Mesodermal cell (in vitro differentiated cells): ENCODE results near the gene ATP1A1.

Experiments
- H3K27ac ChIP-seq: 2 replicates; pipeline ENCODE4 v1.7.0; 2013; ENCODE audit warnings: mild to moderate bottlenecking, low read depth, low read length, moderate library complexity; ENCODE audit not compliant: severe bottlenecking
- H3K36me3 ChIP-seq: 2 replicates; pipeline ENCODE4 v1.7.1; 2013; ENCODE audit warnings: mild to moderate bottlenecking, low read length, moderate library complexity; ENCODE audit not compliant: control insufficient read depth, insufficient read depth
- H3K4me1 ChIP-seq: one replicate; pipeline ENCODE4 v1.7.1; 2013; ENCODE audit warnings: mild to moderate bottlenecking, low read length; ENCODE audit not compliant: insufficient read depth, control insufficient read depth, poor library complexity, severe bottlenecking
- H3K4me3 ChIP-seq: 2 replicates; pipeline ENCODE4 v1.7.0; 2013; ENCODE audit warnings: low read length, control low read depth, mild to moderate bottlenecking; ENCODE audit not compliant: insufficient read depth, poor library complexity, severe bottlenecking; ENCODE audit errors: extremely low read depth
- H3K9me3 ChIP-seq: 2 replicates; pipeline ENCODE4 v1.7.1; 2013; ENCODE audit warnings: mild to moderate bottlenecking, low read length, moderate library complexity; ENCODE audit not compliant: control insufficient read depth
- WGBS, 2 experiments: methylation state at CpG; one replicate each; pipeline ENCODE4 v1.1.5; 2013; ENCODE audit warnings: missing lambda C conversion rate in 2 of 2; ENCODE audit not compliant: insufficient coverage in 2 of 2; 5-methylcytosine and 5-hydroxymethylcytosine counted together

Gene ATP1A1

GRCh38 chr1:116428576-116428975 is 55.5 kb downstream of the ATP1A1 start:
- H3K4me1 ChIP-seq = peaks cover 10% of the 10 kb centered on the region
- H3K36me3 ChIP-seq = no peaks in the 10 kb centered on the region
- no peaks in the 10 kb centered on the region for H3K9me3 ChIP-seq
- no peak overlapping the region for H3K27ac ChIP-seq
- WGBS, 2 experiments = 91 to 93% methylated on average over 6 of the region's 6 CpGs
- H3K4me3 ChIP-seq = no peak overlapping the region

GRCh38 chr1:116429821-116430374 is 56.9 kb downstream of the ATP1A1 start:
- Histone ChIP-seq H3K27ac (no peak overlapping the region), H3K36me3 (no peaks in the 10 kb centered on the region), H3K9me3 (no peaks in the 10 kb centered on the region), H3K4me1 (peaks cover 13% of the 10 kb centered on the region), H3K4me3 (no peak overlapping the region)
- 80 to 100% methylated on average over 1 of the region's 2 CpGs for whole genome bisulfite sequencing, 2 experiments

GRCh38 chr1:116431870-116432500 is 58.9 kb downstream of the ATP1A1 start:
- Histone ChIP-seq H3K9me3 (no peaks in the 10 kb centered on the region), H3K4me3 (no peak overlapping the region), H3K27ac (no peak overlapping the region), H3K36me3 (no peaks in the 10 kb centered on the region), H3K4me1 (peaks cover 13% of the 10 kb centered on the region)
- WGBS, 2 experiments = 85 to 100% methylated on average over 7 of the region's 7 CpGs

GRCh38 chr1:116432655-116433265 is 59.7 kb downstream of the ATP1A1 start:
- WGBS, 2 experiments = 86% methylated on average over 1 of the region's 3 CpGs; no CpG with 5 or more reads in 1 of the 2 experiments
- Histone ChIP-seq H3K27ac (no peak overlapping the region), H3K36me3 (no peaks in the 10 kb centered on the region)

GRCh38 chr1:116433275-116434257 is 60.5 kb downstream of the ATP1A1 start:
- H3K36me3 ChIP-seq = no peaks in the 10 kb centered on the region
- peaks cover 13% of the 10 kb centered on the region for H3K4me1 ChIP-seq
- WGBS, 2 experiments = 73 to 80% methylated on average over 9 to 10 of the region's 13 CpGs
- H3K27ac ChIP-seq = peak overlapping the region; percentile 68
- H3K4me3 ChIP-seq = no peak overlapping the region
- H3K9me3 ChIP-seq = no peaks in the 10 kb centered on the region

More at GRCh38 chr1:116432655-116433265, 59.7 kb downstream of the ATP1A1 start:
- Histone ChIP-seq H3K4me3 (no peak overlapping the region), H3K9me3 (no peaks in the 10 kb centered on the region), H3K4me1 (peaks cover 13% of the 10 kb centered on the region)

GRCh38 chr1:116434849-116435248 is 61.8 kb downstream of the ATP1A1 start:
- no peaks in the 10 kb centered on the region for H3K36me3 ChIP-seq
- no CpG with 5 or more reads among the region's 3 CpGs for WGBS, 2 experiments
- H3K4me1 ChIP-seq = peaks cover 13% of the 10 kb centered on the region
- no peak overlapping the region for H3K27ac ChIP-seq
- H3K4me3 ChIP-seq = no peak overlapping the region
- H3K9me3 ChIP-seq = no peaks in the 10 kb centered on the region

GRCh38 chr1:116435806-116436610 is 63.0 kb downstream of the ATP1A1 start:
- no peak overlapping the region for H3K4me3 ChIP-seq
- no CpG with 5 or more reads among the region's 2 CpGs for WGBS, 2 experiments
- no peak overlapping the region for H3K27ac ChIP-seq
- no peaks in the 10 kb centered on the region for H3K36me3 ChIP-seq
- no peaks in the 10 kb centered on the region for H3K9me3 ChIP-seq
- peaks cover 13% of the 10 kb centered on the region for H3K4me1 ChIP-seq

GRCh38 chr1:116436611-116436970 is 63.5 kb downstream of the ATP1A1 start:
- no peaks in the 10 kb centered on the region for H3K36me3 ChIP-seq
- no peaks in the 10 kb centered on the region for H3K9me3 ChIP-seq
- no peak overlapping the region for H3K4me3 ChIP-seq
- H3K4me1 ChIP-seq = peaks cover 13% of the 10 kb centered on the region
- H3K27ac ChIP-seq = no peak overlapping the region
- 100% methylated on average over 2 of the region's 2 CpGs; no CpG with 5 or more reads in 1 of the 2 experiments for WGBS, 2 experiments

GRCh38 chr1:116439701-116440100 is 66.7 kb downstream of the ATP1A1 start:
- H3K36me3 ChIP-seq = no peaks in the 10 kb centered on the region
- no peak overlapping the region for H3K27ac ChIP-seq
- H3K4me1 ChIP-seq = no peaks in the 10 kb centered on the region
- WGBS, 2 experiments = no CpG with 5 or more reads among the region's 1 CpG
- no peaks in the 10 kb centered on the region for H3K9me3 ChIP-seq
- no peak overlapping the region for H3K4me3 ChIP-seq

GRCh38 chr1:116440731-116441130 is 67.7 kb downstream of the ATP1A1 start:
- no peak overlapping the region for H3K27ac ChIP-seq
- no peaks in the 10 kb centered on the region for H3K36me3 ChIP-seq
- no peaks in the 10 kb centered on the region for H3K4me1 ChIP-seq
- H3K4me3 ChIP-seq = no peak overlapping the region
- H3K9me3 ChIP-seq = no peaks in the 10 kb centered on the region
- 87 to 90% methylated on average over 3 of the region's 4 CpGs for WGBS, 2 experiments
